22Rv1 (cell line): Measurements from ENCODE around the gene IL1F10.

Experiments used
- H3K27ac ChIP-seq: fragments of 450-650 bp; 2 replicates; pipeline ENCODE4 v1.5.1; 2017
- CTCF ChIP-seq: fragments of 450-650 bp; IDR thresholded peaks from 2 replicates; pipeline ENCODE4 v1.5.1; 2017; ENCODE audit warnings: mild to moderate bottlenecking
- ZFX ChIP-seq: fragments of 450-650 bp; IDR thresholded peaks from 2 replicates; pipeline ENCODE4 v1.6.1; 2017; ENCODE audit warnings: antibody characterized with exemption, borderline replicate concordance

IL1F10 gene

GRCh38 chr2:113113807-113114206 is 46.0 kb downstream of the IL1F10 start:
- TF ChIP-seq CTCF (no peak), ZFX (no peak)
- H3K27ac ChIP-seq, result no peak overlapping the region

GRCh38 chr2:113114224-113114945 is 46.6 kb downstream of the IL1F10 start:
- no peak for TF ChIP-seq ZFX
- no peak overlapping the region for H3K27ac ChIP-seq

GRCh38 chr2:113114996-113115395 is 47.2 kb downstream of the IL1F10 start:
- H3K27ac ChIP-seq, result no peak overlapping the region
- TF ChIP-seq ZFX, result no peak
- no peak for TF ChIP-seq CTCF

- no peak overlapping the region for H3K27ac ChIP-seq
- TF ChIP-seq CTCF, result no peak
- TF ChIP-seq ZFX, result no peak
Measured at GRCh38 chr2:113116100-113116958, 48.6 kb downstream of the IL1F10 start.

- H3K27ac ChIP-seq, result no peak overlapping the region
- TF ChIP-seq CTCF, result no peak
- no peak for TF ChIP-seq ZFX
Measured at GRCh38 chr2:113117541-113118262, 49.9 kb downstream of the IL1F10 start.

GRCh38 chr2:113118263-113118657 is 50.5 kb downstream of the IL1F10 start:
- no peak overlapping the region for H3K27ac ChIP-seq
- no peak for TF ChIP-seq CTCF
- no peak for TF ChIP-seq ZFX

- TF ChIP-seq CTCF (no peak), ZFX (no peak)
- no peak overlapping the region for H3K27ac ChIP-seq
Measured at GRCh38 chr2:113119111-113119510, 51.3 kb downstream of the IL1F10 start.
